ENCODE data around the gene PROC.

PROC gene

GRCh38 chr2:127427376-127428056 is 9.3 kb downstream of the PROC start:
- DNase-seq (ENCODE audit: low spot score) = no peak
- WGBS, 2 donors (ENCODE audit: extremely low coverage in 2 of 2, insufficient read length in 2 of 2, insufficient replicate concordance in 1 of 2) = no CpG with 5 or more reads among the region's 7 CpGs

GRCh38 chr2:127428057-127428814 is 10.0 kb downstream of the PROC start:
- H2BK12ac ChIP-seq (ENCODE audit: low read length) = peak overlapping the region; percentile 67
- peak overlapping the region; percentile 69 for H3K23ac ChIP-seq (ENCODE audit: low read depth, low read length, poor library complexity)
- no peak overlapping the region for H3K27ac ChIP-seq (replicated peaks; ENCODE audit: low read length)
- no peak overlapping the region for H2BK120ac ChIP-seq (ENCODE audit: low read depth, low read length)
- H2AK5ac ChIP-seq (ENCODE audit: low read depth, low read length) = peak overlapping the region; percentile 96
- peak overlapping the region; percentile 31 for H4K8ac ChIP-seq (ENCODE audit: low read depth, low read length)
- H2BK5ac ChIP-seq (ENCODE audit: low read length) = peak overlapping the region; percentile 63
- peaks cover 3 to 4% of the 10 kb centered on the region in 2 donors for H3K4me1 ChIP-seq (ENCODE audit: control insufficient read depth in 2 of 2, insufficient read depth in 1 of 2, low read depth in 1 of 2, low read length in 2 of 2)
- H3K36me3 ChIP-seq (replicated peaks in 1 of 2; ENCODE audit: control insufficient read depth in 2 of 2, insufficient read depth in 2 of 2, low read length in 2 of 2) = no peaks in the 10 kb centered on the region
- H3K4me2 ChIP-seq (ENCODE audit: insufficient read depth, low read length, poor library complexity, severe bottlenecking) = no peak overlapping the region
- no peak overlapping the region for H3K14ac ChIP-seq (ENCODE audit: low read length)
- peak overlapping the region; percentile 30 for H3K9ac ChIP-seq (ENCODE audit: low read depth, low read length, poor library complexity)
- H2BK15ac ChIP-seq (ENCODE audit: low read length) = no peak overlapping the region
- DNase-seq (ENCODE audit: low spot score) = no peak
- H3K79me1 ChIP-seq (ENCODE audit: low read depth, low read length) = peaks cover 4% of the 10 kb centered on the region
- WGBS, 2 donors (ENCODE audit: extremely low coverage in 2 of 2, insufficient read length in 2 of 2, insufficient replicate concordance in 1 of 2) = no CpG with 5 or more reads among the region's 36 CpGs
- H3K4ac ChIP-seq (ENCODE audit: low read length) = no peak overlapping the region
- no peak overlapping the region for H3K4me3 ChIP-seq (ENCODE audit: low read length in 2 of 2)
- peaks cover 3 to 42% (median 5%) of the 10 kb centered on the region in 3 experiments for H3K27me3 ChIP-seq (ENCODE audit: control insufficient read depth in 3 of 3, insufficient read depth in 3 of 3, low read depth in 1 of 3, low read length in 3 of 3)
- no peak overlapping the region for H2AFZ ChIP-seq (ENCODE audit: low read length)
- H4K91ac ChIP-seq (ENCODE audit: low read depth, low read length, poor library complexity) = no peak overlapping the region
- no peak overlapping the region for H3K18ac ChIP-seq (ENCODE audit: low read length)
- no peaks in the 10 kb centered on the region for H3K9me3 ChIP-seq (replicated peaks in 1 of 2; ENCODE audit: control insufficient read depth in 2 of 2, insufficient read depth in 1 of 2, low read depth in 1 of 2, low read length in 2 of 2)

More at GRCh38 chr2:127427376-127428056, 9.3 kb downstream of the PROC start:
- H4K8ac ChIP-seq (ENCODE audit: low read depth, low read length) = peak overlapping the region; percentile 31
- peak overlapping the region; percentile 65 for H3K14ac ChIP-seq (ENCODE audit: low read length)
- H3K79me1 ChIP-seq (ENCODE audit: low read depth, low read length) = peaks cover 4% of the 10 kb centered on the region
- H4K91ac ChIP-seq (ENCODE audit: low read depth, low read length, poor library complexity) = no peak overlapping the region
- H2AK5ac ChIP-seq (ENCODE audit: low read depth, low read length) = peak overlapping the region; percentile 96
- no peak overlapping the region for H2BK120ac ChIP-seq (ENCODE audit: low read depth, low read length)
- no peak overlapping the region for H3K4me2 ChIP-seq (ENCODE audit: insufficient read depth, low read length, poor library complexity, severe bottlenecking)
- H2BK5ac ChIP-seq (ENCODE audit: low read length) = peak overlapping the region; percentile 63
- H3K23ac ChIP-seq (ENCODE audit: low read depth, low read length, poor library complexity) = no peak overlapping the region
- peak overlapping the region; percentile 61 for H3K18ac ChIP-seq (ENCODE audit: low read length)
- peaks cover 3 to 4% of the 10 kb centered on the region in 2 donors for H3K4me1 ChIP-seq (ENCODE audit: control insufficient read depth in 2 of 2, insufficient read depth in 1 of 2, low read depth in 1 of 2, low read length in 2 of 2)
- peaks cover 4 to 48% (median 10%) of the 10 kb centered on the region in 3 experiments for H3K27me3 ChIP-seq (ENCODE audit: control insufficient read depth in 3 of 3, insufficient read depth in 3 of 3, low read depth in 1 of 3, low read length in 3 of 3)
- H3K4me3 ChIP-seq (ENCODE audit: low read length in 2 of 2) = no peak overlapping the region
- no peak overlapping the region for H3K4ac ChIP-seq (ENCODE audit: low read length)
- no peak overlapping the region for H3K27ac ChIP-seq (replicated peaks; ENCODE audit: low read length)
- no peak overlapping the region for H2BK15ac ChIP-seq (ENCODE audit: low read length)
- H3K36me3 ChIP-seq (replicated peaks in 1 of 2; ENCODE audit: control insufficient read depth in 2 of 2, insufficient read depth in 2 of 2, low read length in 2 of 2) = no peaks in the 10 kb centered on the region
- H2BK12ac ChIP-seq (ENCODE audit: low read length) = peak overlapping the region; percentile 68
- no peak overlapping the region for H3K9ac ChIP-seq (ENCODE audit: low read depth, low read length, poor library complexity)
- H2AFZ ChIP-seq (ENCODE audit: low read length) = no peak overlapping the region
- H3K9me3 ChIP-seq (replicated peaks in 1 of 2; ENCODE audit: control insufficient read depth in 2 of 2, insufficient read depth in 1 of 2, low read depth in 1 of 2, low read length in 2 of 2) = no peaks in the 10 kb centered on the region

- Histone ChIP-seq H3K27ac (replicated peaks; ENCODE audit: low read length) (no peak overlapping the region), H2BK5ac (ENCODE audit: low read length) (peak overlapping the region; percentile 63), H2AFZ (ENCODE audit: low read length) (no peak overlapping the region), H2AK5ac (ENCODE audit: low read depth, low read length) (no peak overlapping the region), H2BK120ac (ENCODE audit: low read depth, low read length) (no peak overlapping the region), H3K18ac (ENCODE audit: low read length) (no peak overlapping the region), H2BK12ac (ENCODE audit: low read length) (no peak overlapping the region), H3K9me3 (replicated peaks in 1 of 2; ENCODE audit: control insufficient read depth in 2 of 2, insufficient read depth in 1 of 2, low read depth in 1 of 2, low read length in 2 of 2) (no peaks in the 10 kb centered on the region), H3K23ac (ENCODE audit: low read depth, low read length, poor library complexity) (peak overlapping the region; percentile 69), H3K27me3 (ENCODE audit: control insufficient read depth in 3 of 3, insufficient read depth in 3 of 3, low read depth in 1 of 3, low read length in 3 of 3) (peaks cover 0 to 37% (median 0%) of the 10 kb centered on the region in 3 experiments), H4K91ac (ENCODE audit: low read depth, low read length, poor library complexity) (no peak overlapping the region), H2BK15ac (ENCODE audit: low read length) (no peak overlapping the region), H3K9ac (ENCODE audit: low read depth, low read length, poor library complexity) (peak overlapping the region; percentile 30), H4K8ac (ENCODE audit: low read depth, low read length) (no peak overlapping the region), H3K4me2 (ENCODE audit: insufficient read depth, low read length, poor library complexity, severe bottlenecking) (no peak overlapping the region), H3K14ac (ENCODE audit: low read length) (no peak overlapping the region), H3K4ac (ENCODE audit: low read length) (no peak overlapping the region), H3K4me1 (ENCODE audit: control insufficient read depth in 2 of 2, insufficient read depth in 1 of 2, low read depth in 1 of 2, low read length in 2 of 2) (peaks cover 3 to 4% of the 10 kb centered on the region in 2 donors), H3K36me3 (replicated peaks in 1 of 2; ENCODE audit: control insufficient read depth in 2 of 2, insufficient read depth in 2 of 2, low read length in 2 of 2) (no peaks in the 10 kb centered on the region), H3K79me1 (ENCODE audit: low read depth, low read length) (peaks cover 4% of the 10 kb centered on the region), H3K4me3 (ENCODE audit: low read length in 2 of 2) (no peak overlapping the region)
- DNase-seq (ENCODE audit: low spot score) = no peak
- WGBS, 2 donors (ENCODE audit: extremely low coverage in 2 of 2, insufficient read length in 2 of 2, insufficient replicate concordance in 1 of 2) = no CpG with 5 or more reads among the region's 6 CpGs
These were observed 10.5 kb downstream of the PROC start for GRCh38 chr2:127428815-127429109.

- Histone ChIP-seq H3K79me1 (ENCODE audit: low read depth, low read length) (peaks cover 4% of the 10 kb centered on the region), H2AK5ac (ENCODE audit: low read depth, low read length) (no peak overlapping the region), H3K23ac (ENCODE audit: low read depth, low read length, poor library complexity) (no peak overlapping the region), H3K9me3 (replicated peaks in 1 of 2; ENCODE audit: control insufficient read depth in 2 of 2, insufficient read depth in 1 of 2, low read depth in 1 of 2, low read length in 2 of 2) (no peaks in the 10 kb centered on the region), H3K27me3 (ENCODE audit: control insufficient read depth in 3 of 3, insufficient read depth in 3 of 3, low read depth in 1 of 3, low read length in 3 of 3) (peaks cover 0 to 31% (median 0%) of the 10 kb centered on the region in 3 experiments), H3K27ac (replicated peaks; ENCODE audit: low read length) (no peak overlapping the region), H2BK120ac (ENCODE audit: low read depth, low read length) (no peak overlapping the region), H3K9ac (ENCODE audit: low read depth, low read length, poor library complexity) (no peak overlapping the region), H3K18ac (ENCODE audit: low read length) (no peak overlapping the region), H2BK5ac (ENCODE audit: low read length) (no peak overlapping the region), H3K4me2 (ENCODE audit: insufficient read depth, low read length, poor library complexity, severe bottlenecking) (no peak overlapping the region), H2BK12ac (ENCODE audit: low read length) (no peak overlapping the region), H4K91ac (ENCODE audit: low read depth, low read length, poor library complexity) (no peak overlapping the region), H4K8ac (ENCODE audit: low read depth, low read length) (no peak overlapping the region), H3K4ac (ENCODE audit: low read length) (no peak overlapping the region), H2BK15ac (ENCODE audit: low read length) (no peak overlapping the region), H3K4me3 (ENCODE audit: low read length in 2 of 2) (no peak overlapping the region), H3K4me1 (ENCODE audit: control insufficient read depth in 2 of 2, insufficient read depth in 1 of 2, low read depth in 1 of 2, low read length in 2 of 2) (peaks cover 3 to 4% of the 10 kb centered on the region in 2 donors), H3K14ac (ENCODE audit: low read length) (no peak overlapping the region), H3K36me3 (replicated peaks in 1 of 2; ENCODE audit: control insufficient read depth in 2 of 2, insufficient read depth in 2 of 2, low read length in 2 of 2) (no peaks in the 10 kb centered on the region), H2AFZ (ENCODE audit: low read length) (no peak overlapping the region)
- DNase-seq (ENCODE audit: low spot score) = no peak
- no CpG with 5 or more reads among the region's 4 CpGs for WGBS, 2 donors (ENCODE audit: extremely low coverage in 2 of 2, insufficient read length in 2 of 2, insufficient replicate concordance in 1 of 2)
These were observed 11.1 kb downstream of the PROC start for GRCh38 chr2:127429291-127429690.
